BE2C (cell line): Measurements from ENCODE around the gene MAP7.

Experiments
- DNase-seq: peaks from one replicate; pipeline ENCODE4 v3.0.0-alpha.2; 2020
- H3K27me3 ChIP-seq: fragments of 250-450 bp; sonication (Bioruptor Pico); 2 replicates; pipeline ENCODE4 v1.5.1; 2020; ENCODE audit warnings: mild to moderate bottlenecking
- H3K36me3 ChIP-seq: fragments of 250-450 bp; sonication (Bioruptor Pico); 2 replicates; pipeline ENCODE4 v1.5.1; 2020; ENCODE audit warnings: mild to moderate bottlenecking
- H3K4me1 ChIP-seq: fragments of 250-450 bp; sonication (Bioruptor Pico); 2 replicates; pipeline ENCODE4 v1.5.1; 2020
- H3K4me3 ChIP-seq: 2 replicates; pipeline ENCODE4 v1.5.1; 2011; ENCODE audit warnings: low read depth, low read length
- H3K9me3 ChIP-seq: fragments of 250-450 bp; sonication (Bioruptor Pico); 2 replicates; pipeline ENCODE4 v1.5.1; 2020
- CTCF ChIP-seq: IDR thresholded peaks from 2 replicates; pipeline ENCODE4 v1.5.1; 2012; ENCODE audit warnings: mild to moderate bottlenecking, low read depth, low read length

Gene MAP7

DNA sequence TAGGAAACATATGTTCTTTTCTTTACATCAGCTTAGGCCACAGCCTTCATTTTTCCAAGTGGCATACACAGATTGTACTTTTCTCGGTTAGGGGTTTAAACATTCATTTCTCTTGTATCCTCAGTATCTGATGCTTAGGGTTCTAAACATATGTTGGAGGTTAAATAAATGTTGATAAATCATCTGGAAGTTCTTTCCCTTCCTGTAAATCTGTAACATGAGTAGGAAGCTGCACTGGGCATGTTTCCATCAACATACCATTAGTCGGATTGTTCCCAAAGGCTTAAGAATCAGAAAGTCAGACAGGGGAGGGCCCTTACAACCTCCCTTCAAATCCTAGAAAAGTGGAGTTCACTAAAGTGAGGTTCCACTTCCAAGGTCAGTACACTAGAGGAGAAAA is 205.8 kb downstream of the MAP7 start:
- Histone ChIP-seq H3K36me3 (peaks cover 9% of the 10 kb centered on the region; the same call in 1 of the 2 replicates), H3K27me3 (no peaks in the 10 kb centered on the region), H3K9me3 (no peaks in the 10 kb centered on the region), H3K4me1 (no peaks in the 10 kb centered on the region), H3K4me3 (no peak overlapping the region)
- no peak for TF ChIP-seq CTCF
- no peak for DNase-seq

GRCh38 chr6:136343700-136344099 is 206.5 kb downstream of the MAP7 start:
- Histone ChIP-seq H3K27me3 (no peaks in the 10 kb centered on the region), H3K36me3 (peaks cover 9% of the 10 kb centered on the region; the same call in 1 of the 2 replicates), H3K4me1 (no peaks in the 10 kb centered on the region), H3K4me3 (no peak overlapping the region), H3K9me3 (no peaks in the 10 kb centered on the region)
- TF ChIP-seq CTCF: no peak
- DNase-seq: no peak

DNA sequence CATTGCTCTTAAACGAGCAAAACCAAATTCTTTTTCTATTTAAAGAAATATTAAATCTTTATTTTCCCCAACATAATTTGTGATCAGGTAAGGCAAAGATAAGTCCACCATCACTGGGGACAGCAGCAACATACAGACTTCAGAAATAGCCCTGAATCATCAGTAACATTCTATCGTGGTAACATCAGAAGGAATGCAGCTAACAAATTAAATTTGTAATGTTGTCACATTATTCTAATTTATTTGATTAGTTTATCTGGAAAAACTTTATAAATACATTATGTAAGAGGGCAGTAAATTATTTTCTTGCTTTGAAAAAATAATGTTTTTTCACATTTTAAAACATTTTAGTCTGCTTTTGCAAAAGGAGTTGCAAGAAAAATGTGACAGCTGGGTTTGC is 206.9 kb downstream of the MAP7 start:
- Histone ChIP-seq H3K4me3 (no peak overlapping the region), H3K9me3 (no peaks in the 10 kb centered on the region), H3K36me3 (peaks cover 9% of the 10 kb centered on the region; the same call in 1 of the 2 replicates), H3K27me3 (no peaks in the 10 kb centered on the region), H3K4me1 (no peaks in the 10 kb centered on the region)
- DNase-seq: no peak
- no peak for TF ChIP-seq CTCF

DNA sequence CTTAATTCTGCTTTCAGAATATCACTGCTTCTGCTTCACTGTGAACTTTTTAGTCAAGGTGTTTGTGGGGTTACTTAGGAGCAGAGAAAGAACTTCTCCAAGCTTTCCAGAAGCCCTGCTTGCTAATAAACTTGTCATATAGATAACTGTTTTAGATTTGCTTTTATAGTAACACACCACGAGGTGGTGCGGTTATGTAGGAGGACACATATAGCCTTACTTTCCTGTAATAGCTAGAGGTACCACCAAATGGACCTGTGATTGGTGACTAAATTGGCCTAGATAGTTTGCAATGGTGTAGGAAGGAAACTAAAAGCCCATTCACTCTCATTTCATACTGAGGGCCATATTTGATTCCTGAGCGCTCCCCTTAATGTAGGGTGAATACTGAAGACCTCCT is 208.3 kb downstream of the MAP7 start:
- peak; percentile 34 for DNase-seq
- H3K9me3 ChIP-seq: no peaks in the 10 kb centered on the region
- no peak overlapping the region for H3K4me3 ChIP-seq
- peak; percentile 57 for TF ChIP-seq CTCF
- no peaks in the 10 kb centered on the region for H3K27me3 ChIP-seq
- no peaks in the 10 kb centered on the region for H3K4me1 ChIP-seq
- H3K36me3 ChIP-seq: peaks cover 9% of the 10 kb centered on the region; the same call in 1 of the 2 replicates

GRCh38 chr6:136341367-136341766 is 208.9 kb downstream of the MAP7 start:
- Histone ChIP-seq H3K4me3 (no peak overlapping the region), H3K36me3 (peaks cover 9% of the 10 kb centered on the region; the same call in 1 of the 2 replicates), H3K27me3 (no peaks in the 10 kb centered on the region), H3K4me1 (no peaks in the 10 kb centered on the region), H3K9me3 (no peaks in the 10 kb centered on the region)
- no peak for DNase-seq
- TF ChIP-seq CTCF: no peak

DNA sequence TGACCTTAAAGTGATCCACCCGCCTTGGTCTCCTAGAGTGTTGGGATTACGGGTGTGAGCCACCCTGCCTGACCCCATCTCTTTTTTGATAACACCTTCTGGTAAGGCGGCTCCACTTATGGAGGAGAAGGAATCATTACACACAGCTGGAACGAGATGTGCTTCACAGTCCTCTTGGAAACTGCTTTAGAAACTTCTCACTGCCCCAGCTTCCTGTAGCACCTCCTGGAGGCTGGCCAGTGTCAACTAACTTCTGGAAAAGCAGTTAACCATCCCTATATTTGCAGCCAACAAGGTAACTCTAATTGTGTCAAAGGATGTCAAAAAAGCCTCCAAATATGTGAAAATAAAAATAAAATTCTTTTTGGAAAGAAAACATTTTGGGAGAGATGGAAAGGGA is 211.7 kb downstream of the MAP7 start:
- H3K4me3 ChIP-seq: no peak overlapping the region
- peak; percentile 20; the same call in 1 of the 2 replicates for TF ChIP-seq CTCF
- no peaks in the 10 kb centered on the region for H3K36me3 ChIP-seq
- H3K9me3 ChIP-seq: no peaks in the 10 kb centered on the region
- no peaks in the 10 kb centered on the region for H3K4me1 ChIP-seq
- DNase-seq: no peak
- no peaks in the 10 kb centered on the region for H3K27me3 ChIP-seq
